GM12874 (cell line): ENCODE data around the gene SUCLG1.

Experiments
- TF ChIP-seq, protein P1 (sequence below): IDR thresholded peaks from 2 replicates; pipeline ENCODE4 v1.5.1; 2011; ENCODE audit warnings: low read depth, mild to moderate bottlenecking, control low read depth, low read length, moderate library complexity; ENCODE audit not compliant: insufficient read depth

The SUCLG1 gene

DNA sequence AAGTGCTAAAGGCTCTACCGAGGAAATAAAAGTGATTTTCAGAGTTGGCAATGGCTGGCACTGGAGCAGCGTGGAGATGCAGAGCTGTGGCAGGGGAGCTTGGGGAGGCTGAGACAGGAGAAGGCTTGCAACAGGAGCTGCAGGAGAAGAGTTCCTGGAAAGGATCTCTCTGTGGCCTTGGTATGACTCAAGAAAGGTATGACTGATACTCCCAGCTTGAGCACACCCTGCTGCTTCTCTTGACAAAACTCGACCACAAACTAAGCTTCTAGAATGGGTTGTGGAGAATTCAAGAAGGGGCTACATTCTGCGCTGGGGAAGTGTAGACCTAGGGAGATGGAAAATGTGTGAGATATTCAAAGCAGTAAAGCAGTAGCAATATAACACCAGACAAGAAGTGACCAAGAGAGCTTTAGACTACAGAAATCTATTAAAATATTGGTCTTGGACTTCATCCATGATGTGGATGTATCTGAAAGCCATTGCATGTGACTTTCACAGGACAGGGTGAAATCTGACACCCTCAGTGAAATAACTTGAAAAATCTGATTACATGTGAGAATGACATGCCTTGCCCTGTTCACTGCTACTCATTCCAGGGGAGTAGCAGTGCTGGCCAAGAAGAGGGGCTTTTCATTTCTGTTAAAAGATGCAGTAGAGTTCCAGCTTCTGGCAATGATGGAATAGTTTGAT, 41.5 kb downstream of the SUCLG1 start:
- TF ChIP-seq, protein P1, sequence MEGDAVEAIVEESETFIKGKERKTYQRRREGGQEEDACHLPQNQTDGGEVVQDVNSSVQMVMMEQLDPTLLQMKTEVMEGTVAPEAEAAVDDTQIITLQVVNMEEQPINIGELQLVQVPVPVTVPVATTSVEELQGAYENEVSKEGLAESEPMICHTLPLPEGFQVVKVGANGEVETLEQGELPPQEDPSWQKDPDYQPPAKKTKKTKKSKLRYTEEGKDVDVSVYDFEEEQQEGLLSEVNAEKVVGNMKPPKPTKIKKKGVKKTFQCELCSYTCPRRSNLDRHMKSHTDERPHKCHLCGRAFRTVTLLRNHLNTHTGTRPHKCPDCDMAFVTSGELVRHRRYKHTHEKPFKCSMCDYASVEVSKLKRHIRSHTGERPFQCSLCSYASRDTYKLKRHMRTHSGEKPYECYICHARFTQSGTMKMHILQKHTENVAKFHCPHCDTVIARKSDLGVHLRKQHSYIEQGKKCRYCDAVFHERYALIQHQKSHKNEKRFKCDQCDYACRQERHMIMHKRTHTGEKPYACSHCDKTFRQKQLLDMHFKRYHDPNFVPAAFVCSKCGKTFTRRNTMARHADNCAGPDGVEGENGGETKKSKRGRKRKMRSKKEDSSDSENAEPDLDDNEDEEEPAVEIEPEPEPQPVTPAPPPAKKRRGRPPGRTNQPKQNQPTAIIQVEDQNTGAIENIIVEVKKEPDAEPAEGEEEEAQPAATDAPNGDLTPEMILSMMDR = no peak

DNA sequence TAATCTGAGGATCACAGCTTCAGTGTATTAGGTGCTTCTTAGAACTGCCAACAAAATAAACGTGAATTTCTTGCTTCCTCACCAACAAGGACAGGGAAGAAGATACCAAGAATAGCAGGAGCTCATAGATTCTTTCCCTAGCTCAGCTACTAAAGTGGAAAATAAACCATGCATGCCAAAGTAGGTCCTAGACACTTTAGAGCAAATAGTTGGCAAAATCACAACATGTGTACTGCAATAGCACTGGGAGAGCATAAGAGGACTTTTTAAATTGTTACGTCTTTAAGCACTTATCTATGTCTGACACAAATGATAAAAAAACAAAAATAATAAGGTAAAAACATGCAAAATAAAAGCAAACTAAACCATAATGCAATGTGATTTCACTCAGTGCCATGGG, 49.5 kb downstream of the SUCLG1 start:
- TF ChIP-seq, protein P1 = no peak

DNA sequence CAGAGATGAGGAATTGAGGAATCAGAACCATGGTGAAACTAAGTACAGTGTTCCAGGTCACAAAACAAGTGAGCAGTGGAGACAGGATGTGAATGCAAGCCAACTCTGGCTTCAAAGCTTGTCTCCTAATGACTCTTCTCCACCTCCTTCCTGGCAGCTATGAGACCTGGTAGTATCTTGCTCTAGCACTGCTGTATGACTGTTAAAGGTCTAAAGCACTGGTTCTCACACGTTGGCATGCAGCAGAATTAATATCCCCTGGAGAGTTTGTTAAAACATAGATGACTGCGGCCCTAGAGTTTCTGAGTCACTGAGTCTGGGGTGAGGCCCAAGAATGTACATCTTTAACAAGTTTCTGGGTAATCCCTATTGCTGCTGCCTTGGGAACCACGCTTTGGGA, 63.3 kb downstream of the SUCLG1 start:
- TF ChIP-seq, protein P1 = no peak

DNA sequence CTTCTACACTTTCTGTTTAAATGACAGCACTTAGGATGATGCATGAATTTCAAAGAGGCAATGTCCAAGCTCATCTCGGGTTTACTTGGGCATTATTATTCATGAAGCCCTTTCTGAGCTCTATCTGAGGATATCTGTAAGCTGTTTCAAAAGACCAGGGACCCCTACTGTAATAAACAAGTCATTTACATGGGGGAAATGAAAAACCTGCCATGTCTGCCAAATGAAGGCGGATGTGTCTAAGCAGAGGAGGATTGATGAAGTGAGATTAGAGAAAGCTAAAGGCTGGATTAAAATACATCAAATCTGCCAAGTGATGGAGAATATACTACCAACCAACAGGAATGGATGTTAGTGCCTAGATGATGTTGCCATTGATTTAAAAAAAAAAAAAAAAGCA, 64.5 kb downstream of the SUCLG1 start:
- TF ChIP-seq, protein P1 = no peak

DNA sequence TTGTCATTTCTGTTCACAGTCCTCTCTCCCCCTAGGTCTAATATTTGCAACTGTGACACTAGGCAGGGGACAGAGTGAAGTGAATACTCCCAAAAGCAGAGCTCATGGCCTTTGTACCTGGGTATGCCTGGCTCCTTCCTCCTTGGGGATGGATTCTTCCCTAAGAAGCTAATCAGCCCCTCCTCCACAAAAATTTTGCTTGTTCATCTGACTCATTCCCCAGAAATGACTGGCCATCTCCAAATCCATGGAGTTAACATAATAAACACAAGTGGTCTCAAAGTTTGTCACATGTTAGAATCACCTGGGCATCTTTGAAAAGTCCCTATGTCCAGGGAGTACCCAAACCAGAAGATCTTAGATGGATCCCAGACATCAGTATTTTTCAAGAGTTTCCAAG, 65.3 kb downstream of the SUCLG1 start:
- TF ChIP-seq, protein P1 = no peak

DNA sequence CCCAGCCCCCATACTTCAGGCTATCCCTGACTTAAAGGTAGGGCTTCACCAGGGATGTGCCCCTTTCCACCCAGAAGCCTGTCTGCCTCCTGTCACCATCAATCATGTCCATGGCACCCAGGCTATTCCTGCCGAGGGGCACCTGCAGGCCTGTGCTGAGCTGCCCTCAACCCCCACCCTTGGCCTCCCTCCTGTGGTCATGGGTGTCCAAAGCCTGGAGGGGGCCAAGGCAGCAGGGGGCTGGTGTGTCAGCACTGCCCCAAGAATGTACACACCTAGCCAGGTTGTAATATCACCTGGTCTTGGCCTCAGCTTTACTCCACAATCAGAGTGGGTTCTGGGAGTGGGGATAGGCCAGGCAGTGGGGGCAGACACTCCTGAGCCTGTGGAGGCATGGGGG, 69.3 kb downstream of the SUCLG1 start:
- TF ChIP-seq, protein P1 = no peak

DNA sequence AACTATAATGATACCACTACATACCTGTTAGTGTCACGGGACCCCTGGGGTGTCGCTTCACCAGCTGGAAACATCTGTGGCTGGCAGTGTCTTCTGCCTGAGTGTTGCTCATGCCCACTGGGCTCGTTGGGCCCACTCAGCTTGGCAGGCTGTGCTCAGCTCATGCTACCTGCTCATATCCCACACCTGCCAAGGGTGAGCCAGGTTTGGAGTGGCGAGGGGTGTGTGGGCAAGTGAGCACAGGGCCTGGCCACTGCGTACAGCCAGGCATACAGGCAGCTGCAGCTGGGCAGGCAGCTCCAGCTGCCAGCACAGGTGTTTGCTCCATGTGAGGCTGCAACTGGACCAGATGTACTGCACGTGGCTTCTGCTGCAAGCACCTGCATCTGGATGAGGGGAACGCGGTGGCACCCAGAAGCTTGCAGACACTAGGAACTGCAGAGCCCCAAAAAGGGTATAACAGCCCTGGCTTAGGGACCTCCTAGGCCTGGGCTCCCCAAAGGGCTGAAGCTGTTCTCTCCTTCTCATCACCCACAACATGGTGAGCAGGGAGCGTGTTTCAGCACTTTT, 70.1 kb downstream of the SUCLG1 start:
- TF ChIP-seq, protein P1 = no peak
